Stimulated activated CD8-positive, alpha-beta memory T cell treated with anti-CD3 and anti-CD28 coated beads, Interleukin-15, amount 100 ng/mL, for 4 hours (primary cell): ENCODE results near the gene CACNB2.
"Not testable (repeated sequence)": the region's sequence is repeated elsewhere in the genome, so short reads cannot be mapped to it uniquely, and the experiment has no call there.

ENCODE experiments used
- DNase-seq, 2 donors: peaks; one replicate each; pipeline ENCODE4 v3.0.0-alpha.2; 2020; ENCODE audit warnings: low read depth in 2 of 2

The CACNB2 gene

GRCh38 chr10:18566177-18566576 lies 426.0 kb downstream of the CACNB2 start:
- DNase-seq, result no peak

DNA sequence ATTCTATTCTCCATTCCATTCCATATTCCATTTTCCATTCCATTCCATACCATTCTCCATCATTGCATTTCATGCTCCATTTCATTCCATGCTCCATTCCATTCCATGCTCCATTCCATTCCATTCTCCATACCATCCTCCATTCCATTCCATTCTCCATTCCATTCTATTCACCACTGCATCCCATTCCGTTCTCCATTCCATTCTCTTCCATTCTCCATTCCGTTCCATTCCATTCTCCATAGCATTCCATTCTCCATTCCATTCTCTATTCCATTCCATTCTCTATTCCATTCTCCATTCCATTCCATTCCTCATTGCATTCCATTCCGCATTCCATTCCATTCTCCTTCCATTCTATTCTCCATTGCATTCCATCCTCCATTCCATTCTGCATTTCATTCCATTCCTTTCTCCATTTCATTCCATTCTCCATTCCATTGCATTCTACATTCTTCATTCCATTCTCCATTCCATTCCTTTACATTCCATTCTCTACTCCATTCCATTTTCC lies 427.2 kb downstream of the CACNB2 start:
- no peak for DNase-seq

- not testable (repeated sequence) for DNase-seq
These were observed 430.2 kb downstream of the CACNB2 start for GRCh38 chr10:18570386-18570785.

GRCh38 chr10:18571076-18571475 lies 430.9 kb downstream of the CACNB2 start:
- no peak for DNase-seq

DNA sequence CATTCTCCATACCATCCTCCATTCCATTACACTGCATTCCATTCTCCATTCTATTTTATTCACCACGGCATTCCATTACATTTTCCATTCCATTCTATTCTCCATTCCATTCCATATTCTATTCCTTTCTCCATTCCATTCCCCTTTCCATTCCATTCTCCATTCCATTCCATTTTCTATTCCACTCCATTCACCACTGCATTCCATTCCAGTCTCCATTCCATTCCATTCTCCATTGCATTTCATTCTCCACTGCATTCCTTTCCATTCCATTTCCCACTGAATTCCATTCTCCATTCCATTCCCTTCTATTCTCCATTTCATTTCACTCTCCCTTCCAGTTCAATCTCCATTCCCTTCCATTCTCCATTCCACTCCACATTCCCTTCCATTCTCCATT lies 431.6 kb downstream of the CACNB2 start:
- DNase-seq, result no peak

DNA sequence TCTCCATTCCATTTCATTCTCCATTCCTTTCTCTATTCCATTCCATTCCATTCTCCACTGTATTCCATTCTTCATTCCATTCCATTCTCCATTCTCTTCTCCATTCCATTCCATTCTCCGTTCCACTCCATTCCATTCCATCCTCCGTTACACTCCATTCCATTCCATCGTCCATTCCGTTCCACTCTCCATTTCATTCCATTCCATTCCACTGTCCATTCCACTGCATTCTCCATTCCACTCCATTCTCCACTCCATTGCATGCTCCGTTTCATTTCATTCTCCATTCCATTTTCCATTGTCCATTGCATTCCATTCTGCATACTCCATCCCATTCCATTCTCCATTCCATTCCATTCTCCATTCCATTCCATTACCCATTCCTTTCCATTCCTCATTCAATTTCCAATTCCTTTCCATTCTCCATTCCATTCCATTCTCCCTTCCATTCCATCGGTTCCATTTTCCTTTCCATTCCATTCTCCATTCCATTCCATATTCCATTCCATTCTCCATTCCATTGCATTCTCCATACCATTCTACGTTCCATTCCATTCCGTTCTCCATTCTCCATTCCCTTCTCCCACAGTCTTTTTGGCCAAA lies 432.8 kb downstream of the CACNB2 start:
- no peak for DNase-seq

DNA sequence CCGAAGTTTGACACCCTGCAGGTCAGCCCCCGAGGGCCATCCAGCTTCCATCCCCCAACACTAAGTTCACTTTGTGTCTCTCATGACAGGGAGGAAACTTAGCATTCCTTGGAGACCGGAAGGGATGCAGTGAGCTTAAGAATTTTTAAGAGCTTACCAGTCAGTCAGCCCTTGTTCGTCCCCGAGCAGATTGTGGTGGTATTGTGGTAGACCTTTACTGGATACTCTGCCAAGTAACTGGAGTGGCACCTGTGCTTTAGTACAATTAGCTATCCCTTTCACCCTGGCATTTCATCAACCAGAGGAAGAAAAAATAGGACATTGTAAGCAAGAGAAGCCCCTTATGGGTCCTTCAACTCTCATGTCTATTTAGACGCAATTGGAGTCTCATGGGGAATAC lies 436.4 kb downstream of the CACNB2 start:
- DNase-seq, result no peak

DNA sequence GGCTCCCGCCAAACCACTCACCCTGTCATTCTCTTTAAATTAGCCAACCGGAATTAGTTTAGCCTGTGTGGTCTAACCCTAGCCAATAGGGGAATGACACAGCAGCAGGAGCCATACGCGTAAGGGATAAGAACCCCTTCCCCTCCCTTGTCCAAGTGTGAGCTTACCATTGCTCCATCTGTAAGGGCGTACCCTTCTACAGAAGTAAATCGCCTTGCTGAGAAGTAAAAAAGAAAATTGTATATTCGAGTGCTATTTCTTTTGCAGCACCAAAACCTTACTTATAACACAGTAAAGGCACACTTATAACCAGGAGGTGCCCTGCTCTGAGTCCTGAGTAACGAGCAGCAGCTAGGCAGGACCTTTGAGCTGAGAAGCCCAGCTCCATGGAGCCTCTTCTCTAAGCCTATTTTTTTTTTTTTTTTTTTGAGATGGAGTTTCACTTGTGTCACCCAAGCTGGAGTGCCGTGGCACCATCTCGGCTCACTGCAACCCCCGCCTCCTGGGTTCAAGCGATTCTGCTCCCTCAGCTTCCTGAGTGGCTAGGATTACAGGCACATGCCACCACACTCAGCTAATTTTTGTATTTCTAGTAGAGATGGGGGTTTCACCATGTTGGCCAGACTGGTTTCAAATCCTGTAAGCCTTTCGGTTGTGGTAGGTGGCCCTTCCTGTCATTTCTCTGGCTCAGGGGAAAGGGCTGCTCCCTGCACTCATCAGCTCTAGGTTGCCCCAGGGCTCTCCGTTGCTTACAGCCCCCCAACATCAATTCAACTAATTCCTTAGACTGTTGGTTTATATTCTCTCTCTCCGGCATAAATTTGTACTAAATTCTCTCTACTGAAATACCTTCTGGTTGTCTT lies 437.8 kb downstream of the CACNB2 start:
- no peak for DNase-seq

DNA sequence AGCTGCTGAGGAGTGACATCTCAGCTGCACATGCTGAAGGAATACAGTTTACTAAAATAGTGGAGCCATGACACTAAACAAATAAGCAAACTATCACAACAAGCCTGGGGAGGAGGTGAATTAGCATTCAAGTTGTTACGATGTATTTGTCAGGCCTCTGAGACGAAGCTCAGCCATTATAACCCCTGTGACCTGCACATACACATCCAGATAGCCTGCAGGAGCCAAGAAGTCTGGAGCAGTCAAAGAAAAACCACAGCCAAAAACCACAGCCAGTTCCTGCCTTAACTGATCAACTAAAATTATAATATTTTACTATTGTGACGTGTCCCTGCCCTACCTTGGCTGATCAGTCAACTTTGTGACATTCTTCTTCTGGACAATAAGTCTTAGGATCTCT lies 442.6 kb downstream of the CACNB2 start:
- DNase-seq, result no peak

DNA sequence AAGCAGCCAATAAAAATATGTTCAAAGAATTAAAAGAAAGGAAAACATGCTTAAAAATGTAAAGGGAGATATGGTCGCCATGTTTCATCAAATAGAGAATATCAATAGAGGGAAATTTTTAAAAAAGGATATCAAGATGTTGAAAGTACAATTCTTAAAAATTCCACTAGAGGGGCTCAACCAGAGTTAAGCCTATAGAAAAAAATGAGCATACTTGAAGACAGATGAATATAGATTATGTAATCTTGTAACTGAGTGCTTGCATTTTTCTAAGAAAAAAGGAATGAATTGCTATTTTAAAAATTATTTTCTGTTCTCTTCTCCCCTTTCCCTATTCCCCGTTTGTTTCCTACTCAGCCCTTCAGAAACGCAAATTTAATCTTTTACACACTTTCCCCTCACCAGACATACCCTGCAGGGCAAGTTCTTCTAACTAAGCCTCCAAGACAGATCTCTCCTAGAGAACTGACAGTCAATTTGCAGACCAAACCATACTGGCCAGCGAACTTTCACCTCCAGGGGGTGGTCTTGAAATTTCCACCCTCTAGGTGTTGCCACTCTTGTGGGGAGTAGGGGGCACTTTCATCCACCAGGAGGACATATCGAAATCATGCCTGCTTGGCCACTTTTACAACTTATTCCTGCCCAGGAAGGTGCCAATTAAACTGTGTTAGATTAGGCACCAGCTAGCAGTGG lies 443.5 kb downstream of the CACNB2 start:
- DNase-seq, result no peak

DNA sequence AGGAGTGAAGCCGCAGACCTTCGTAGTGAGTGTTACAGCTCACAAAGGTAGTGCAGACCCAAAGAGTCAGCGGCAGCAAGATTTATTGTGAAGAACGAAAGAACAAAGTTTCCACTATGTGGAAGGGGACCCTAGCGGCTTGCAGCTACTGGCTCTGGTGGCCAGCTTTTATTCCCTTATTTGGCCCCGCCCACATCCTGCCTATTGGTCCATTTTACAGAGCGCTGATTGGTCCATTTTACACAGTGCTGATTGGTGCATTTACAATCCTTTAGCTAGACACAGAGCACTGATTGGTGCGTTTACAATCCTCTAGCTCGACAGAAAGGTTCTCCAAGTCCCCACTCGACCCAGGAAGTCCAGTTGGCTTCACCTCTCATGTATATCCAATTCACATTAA lies 446.4 kb downstream of the CACNB2 start:
- DNase-seq, result not testable (repeated sequence)

- not testable (repeated sequence) for DNase-seq
These were observed 450.9 kb downstream of the CACNB2 start for GRCh38 chr10:18591141-18591540.
